ENCODE measurements around the gene PIKFYVE. TPM values are rescaled to one million over a fixed set of nuclear protein-coding genes. Genes with fewer than 3 reads are reported as not detected.

PIKFYVE gene
- total RNA-seq, 1 donor from 2014 or later, result 46.8 TPM

DNA sequence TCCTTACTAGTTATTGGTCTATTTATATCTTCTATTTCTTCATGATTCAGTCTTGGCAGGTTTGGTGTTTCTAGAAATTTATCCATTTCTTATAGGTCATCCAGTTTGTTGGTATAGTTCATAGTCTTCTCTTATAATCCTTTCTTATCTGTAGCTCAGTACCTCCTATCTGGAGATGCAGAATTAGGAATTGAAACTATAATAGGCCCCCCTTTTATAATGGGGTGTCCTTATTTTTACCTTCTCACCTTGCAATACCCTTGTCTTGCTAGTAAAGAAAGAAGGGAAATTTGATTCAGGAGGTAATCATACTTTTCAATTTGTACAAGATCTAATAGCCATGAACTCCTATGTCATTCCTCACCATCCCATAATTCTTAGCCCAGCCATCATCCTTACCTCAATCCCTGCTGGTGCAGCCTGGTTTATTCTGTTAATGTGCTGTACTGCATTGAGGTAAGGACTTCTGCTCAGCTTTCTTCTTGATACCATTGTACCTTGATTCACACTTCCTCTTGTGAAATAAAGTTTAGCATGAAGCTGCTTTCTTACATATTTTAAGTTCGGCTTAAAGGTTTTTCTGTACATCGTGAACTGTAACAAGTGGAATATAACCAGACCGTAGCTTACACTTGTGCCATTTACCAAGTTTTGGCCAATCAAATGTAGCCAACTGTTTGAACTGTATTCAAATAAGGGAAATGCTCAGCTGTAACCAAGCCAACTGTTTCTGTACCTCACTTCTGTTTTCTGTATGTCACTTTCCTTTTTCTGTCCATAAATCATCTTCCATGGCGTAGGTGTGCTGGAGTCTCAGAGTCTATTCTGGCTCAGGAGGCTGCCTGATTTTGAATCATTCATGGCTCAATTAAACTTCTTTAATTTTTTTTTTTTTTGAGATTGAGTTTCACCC lies 100.4 kb downstream of the PIKFYVE start:
- Mint-ChIP-seq H3K4me3 (ENCODE audit: unreplicated experiment) (no peak overlapping the region), H3K27ac (ENCODE audit: unreplicated experiment) (no peak overlapping the region), H3K36me3 (ENCODE audit: unreplicated experiment) (peaks cover 20% of the 10 kb centered on the region), H3K9me3 (ENCODE audit: unreplicated experiment) (peaks cover 3% of the 10 kb centered on the region), H3K4me1 (ENCODE audit: low read depth, unreplicated experiment) (peaks cover under 1% of the 10 kb centered on the region), H3K27me3 (ENCODE audit: unreplicated experiment) (peaks cover 3% of the 10 kb centered on the region)
- TF ChIP-seq, protein P1, sequence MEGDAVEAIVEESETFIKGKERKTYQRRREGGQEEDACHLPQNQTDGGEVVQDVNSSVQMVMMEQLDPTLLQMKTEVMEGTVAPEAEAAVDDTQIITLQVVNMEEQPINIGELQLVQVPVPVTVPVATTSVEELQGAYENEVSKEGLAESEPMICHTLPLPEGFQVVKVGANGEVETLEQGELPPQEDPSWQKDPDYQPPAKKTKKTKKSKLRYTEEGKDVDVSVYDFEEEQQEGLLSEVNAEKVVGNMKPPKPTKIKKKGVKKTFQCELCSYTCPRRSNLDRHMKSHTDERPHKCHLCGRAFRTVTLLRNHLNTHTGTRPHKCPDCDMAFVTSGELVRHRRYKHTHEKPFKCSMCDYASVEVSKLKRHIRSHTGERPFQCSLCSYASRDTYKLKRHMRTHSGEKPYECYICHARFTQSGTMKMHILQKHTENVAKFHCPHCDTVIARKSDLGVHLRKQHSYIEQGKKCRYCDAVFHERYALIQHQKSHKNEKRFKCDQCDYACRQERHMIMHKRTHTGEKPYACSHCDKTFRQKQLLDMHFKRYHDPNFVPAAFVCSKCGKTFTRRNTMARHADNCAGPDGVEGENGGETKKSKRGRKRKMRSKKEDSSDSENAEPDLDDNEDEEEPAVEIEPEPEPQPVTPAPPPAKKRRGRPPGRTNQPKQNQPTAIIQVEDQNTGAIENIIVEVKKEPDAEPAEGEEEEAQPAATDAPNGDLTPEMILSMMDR (IDR thresholded peaks at IDR 0.05; ENCODE audit: partially characterized antibody, unreplicated experiment), result no peak
- DNase-seq, result no peak

DNA sequence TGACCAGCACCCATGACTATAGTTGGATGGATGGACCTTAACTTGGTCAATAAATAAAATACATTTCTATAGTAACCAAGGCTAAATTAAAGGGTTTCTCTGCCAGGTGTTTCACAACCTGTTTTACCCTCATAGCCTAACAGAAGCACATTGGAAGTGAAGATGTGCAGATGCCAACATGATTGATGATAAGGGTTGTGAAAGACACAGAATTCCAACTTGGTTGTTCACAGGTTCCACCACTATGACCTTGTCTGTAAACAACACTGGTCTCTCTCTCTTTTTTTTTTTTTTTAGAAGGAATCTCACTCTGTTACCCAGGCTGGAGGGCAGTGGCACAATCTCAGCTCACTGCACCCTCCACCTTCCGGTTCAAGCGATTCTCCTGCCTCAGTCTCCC lies 103.0 kb downstream of the PIKFYVE start:
- H3K27me3 Mint-ChIP-seq (ENCODE audit: unreplicated experiment), result peaks cover 2% of the 10 kb centered on the region
- H3K4me3 Mint-ChIP-seq (ENCODE audit: unreplicated experiment), result no peak overlapping the region
- no peaks in the 10 kb centered on the region for H3K4me1 Mint-ChIP-seq (ENCODE audit: low read depth, unreplicated experiment)
- no peak for DNase-seq
- H3K9me3 Mint-ChIP-seq (ENCODE audit: unreplicated experiment), result peaks cover 5% of the 10 kb centered on the region
- no peak overlapping the region for H3K27ac Mint-ChIP-seq (ENCODE audit: unreplicated experiment)
- H3K36me3 Mint-ChIP-seq (ENCODE audit: unreplicated experiment), result peaks cover 18% of the 10 kb centered on the region
- TF ChIP-seq, protein P1 (IDR thresholded peaks at IDR 0.05; ENCODE audit: partially characterized antibody, unreplicated experiment), result no peak

DNA sequence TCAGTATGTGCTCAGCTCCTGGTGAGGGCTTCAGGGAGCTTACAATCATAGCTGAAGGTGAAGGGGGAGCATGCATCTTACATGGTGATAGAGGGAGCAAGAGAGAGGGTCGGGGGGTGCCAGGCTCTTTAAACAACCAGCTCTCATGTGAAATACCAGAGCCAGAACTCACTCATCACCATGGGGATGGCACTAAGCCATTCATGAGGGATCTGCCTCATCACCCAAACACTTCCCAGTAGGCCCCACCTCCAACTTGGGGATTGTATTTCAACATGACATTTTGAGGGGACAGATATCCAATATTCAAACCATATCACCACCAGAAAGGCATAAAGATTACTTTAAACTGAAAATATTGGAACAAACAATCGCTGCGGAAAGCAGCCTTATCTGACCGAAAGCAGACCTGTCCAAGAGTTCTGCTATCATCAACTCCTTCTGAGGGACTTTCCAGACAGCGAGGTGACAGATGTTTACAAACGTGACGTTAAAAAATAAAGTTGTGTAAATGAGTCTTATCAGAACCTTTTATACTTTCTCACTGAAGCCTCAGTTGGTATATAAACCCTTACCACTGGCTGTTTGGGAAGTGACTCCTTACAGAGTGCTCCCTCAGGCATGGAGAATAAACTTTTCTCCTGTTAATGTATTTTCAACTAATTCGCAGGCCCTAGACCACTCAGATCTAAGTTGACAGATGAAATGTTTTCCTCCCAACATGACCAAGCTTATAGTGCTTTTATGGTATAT lies 105.0 kb downstream of the PIKFYVE start:
- Mint-ChIP-seq H3K4me1 (ENCODE audit: low read depth, unreplicated experiment) (no peaks in the 10 kb centered on the region), H3K27me3 (ENCODE audit: unreplicated experiment) (peaks cover 2% of the 10 kb centered on the region)
- no peak for DNase-seq

DNA sequence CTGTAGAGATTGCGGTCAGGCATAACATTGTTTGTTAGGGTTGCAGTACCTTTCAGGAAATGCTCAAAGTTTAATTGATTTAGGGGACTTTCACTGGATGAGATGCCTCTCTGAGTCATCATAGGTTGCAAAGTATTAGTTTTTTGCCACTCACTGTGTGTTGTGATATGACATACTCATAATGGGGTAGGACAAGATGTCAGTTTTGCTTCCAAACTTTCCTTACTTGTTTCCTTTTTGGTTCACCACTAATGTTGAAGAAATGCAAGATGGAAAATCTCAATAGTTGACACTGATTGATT lies 105.5 kb downstream of the PIKFYVE start:
- Mint-ChIP-seq H3K9me3 (ENCODE audit: unreplicated experiment) (peaks cover 2% of the 10 kb centered on the region), H3K4me1 (ENCODE audit: low read depth, unreplicated experiment) (no peaks in the 10 kb centered on the region), H3K36me3 (ENCODE audit: unreplicated experiment) (peaks cover 6% of the 10 kb centered on the region), H3K27ac (ENCODE audit: unreplicated experiment) (no peak overlapping the region), H3K4me3 (ENCODE audit: unreplicated experiment) (no peak overlapping the region), H3K27me3 (ENCODE audit: unreplicated experiment) (peaks cover 2% of the 10 kb centered on the region)
- TF ChIP-seq, protein P1 (IDR thresholded peaks at IDR 0.05; ENCODE audit: partially characterized antibody, unreplicated experiment), result no peak
- no peak for DNase-seq

More for the DNA sequence above, 105.0 kb downstream of the PIKFYVE start:
- peaks cover 6% of the 10 kb centered on the region for H3K36me3 Mint-ChIP-seq (ENCODE audit: unreplicated experiment)
- H3K4me3 Mint-ChIP-seq (ENCODE audit: unreplicated experiment), result no peak overlapping the region
- H3K27ac Mint-ChIP-seq (ENCODE audit: unreplicated experiment), result no peak overlapping the region
- TF ChIP-seq, protein P1 (IDR thresholded peaks at IDR 0.05; ENCODE audit: partially characterized antibody, unreplicated experiment), result no peak
- peaks cover 2% of the 10 kb centered on the region for H3K9me3 Mint-ChIP-seq (ENCODE audit: unreplicated experiment)

Measured in glutamatergic neuron (in vitro differentiated cells).